Endothelial cell of umbilical vein (primary cell): ENCODE results near the gene FAHD1. TPM values are rescaled to one million over a fixed set of nuclear protein-coding genes. Genes with fewer than 3 reads are reported as not detected.

Source experiments
- BruUV-seq: library from RNA; stranded (reverse); fragments of 400-500 nt; replicated peaks from 2 replicates; lab custom pipeline; 2021; lab: Mats Ljungman, UMichigan
- CTCF ChIA-PET: fragments of 300-600, 350-600 bp; sonication (Branson Sonifier 250); formaldehyde crosslinking; loops from one replicate; lab custom pipeline; 2021; ENCODE audit warnings: antibody characterized with exemption, inconsistent platforms; lab: Charles Lee
- POLR2A ChIA-PET: fragments of 300-600, 350-600 bp; sonication (Branson Sonifier 250); formaldehyde crosslinking; loops from one replicate; lab custom pipeline; 2021; ENCODE audit warnings: antibody characterized with exemption, inconsistent platforms; lab: Charles Lee
- DNase-seq: peaks from one replicate; pipeline ENCODE4 v3.0.0-alpha.2; 2011; ENCODE audit warnings: low read depth, low spot score
- FAIRE-seq: peaks from 2 replicates; lab custom pipeline; 2011; peaks lifted over from hg19 to GRCh38; lab: Jason Lieb, UNC
- H2AFZ ChIP-seq: 2 replicates; pipeline ENCODE4 v1.6.0; 2012; ENCODE audit warnings: low read depth, low read length, control low read depth, inconsistent platforms
- H3K27ac ChIP-seq: 2 replicates; pipeline ENCODE4 v1.5.1; 2011; ENCODE audit warnings: low read depth, mild to moderate bottlenecking, control low read depth, low read length, moderate library complexity; ENCODE audit not compliant: insufficient read depth
- H3K27me3 ChIP-seq, 2 experiments: 2 replicates each; pipeline versions ENCODE4 v1.6.0 to v1.6.1; 2011; ENCODE audit warnings: low read length in 2 of 2, mixed read lengths in 1 of 2; ENCODE audit not compliant: control insufficient read depth in 2 of 2, insufficient read depth in 2 of 2
- H3K36me3 ChIP-seq, 2 experiments: 2 replicates in 1 of 2; 3 replicates in 1 of 2; pipeline ENCODE4 v1.5.1; 2011; ENCODE audit warnings: low read length in 2 of 2, mild to moderate bottlenecking in 1 of 2, moderate library complexity in 1 of 2; ENCODE audit not compliant: control insufficient read depth in 2 of 2, insufficient read depth in 2 of 2; ENCODE audit errors: extremely low read depth in 1 of 2
- H3K4me1 ChIP-seq: 3 replicates; pipeline ENCODE4 v1.5.1; 2011; ENCODE audit warnings: mild to moderate bottlenecking, low read length; ENCODE audit not compliant: control insufficient read depth, insufficient read depth; ENCODE audit errors: extremely low read depth
- H3K4me2 ChIP-seq: 2 replicates; pipeline ENCODE4 v1.6.1; 2011; ENCODE audit warnings: low read length, control low read depth, mixed read lengths; ENCODE audit not compliant: insufficient read depth
- H3K4me3 ChIP-seq, 3 experiments: fragments of 200-600 bp in 1 of 3; sonication (generic), shearing (Covaris generic) in 1 of 3; replicated peaks in 1 of 3; 2 replicates each; pipeline ENCODE4 v1.5.1; 2011 to 2016; ENCODE audit warnings: control low read depth in 3 of 3, low read length in 3 of 3, mild to moderate bottlenecking in 2 of 3, inconsistent platforms in 1 of 3, low read depth in 1 of 3, moderate library complexity in 1 of 3; ENCODE audit not compliant: insufficient read depth in 1 of 3
- H3K79me2 ChIP-seq: 2 replicates; pipeline ENCODE4 v1.6.0; 2012; ENCODE audit warnings: low read length, inconsistent platforms; ENCODE audit not compliant: control insufficient read depth, insufficient read depth
- H3K9ac ChIP-seq: replicated peaks from 2 replicates; pipeline ENCODE3; 2011; ENCODE audit warnings: low read length, control low read depth; ENCODE audit not compliant: insufficient read depth; ENCODE audit errors: extremely low read depth
- H3K9me1 ChIP-seq: replicated peaks from 3 replicates; pipeline ENCODE4 v1.6.0; 2011; ENCODE audit warnings: mild to moderate bottlenecking, low read length; ENCODE audit not compliant: control insufficient read depth, insufficient read depth; ENCODE audit errors: extremely low read depth
- H3K9me3 ChIP-seq: replicated peaks from 2 replicates; pipeline ENCODE4 v1.5.1; 2012; ENCODE audit warnings: low read length, inconsistent platforms; ENCODE audit not compliant: control insufficient read depth, insufficient read depth
- H4K20me1 ChIP-seq: replicated peaks from 2 replicates; pipeline ENCODE3; 2011; ENCODE audit warnings: mild to moderate bottlenecking, low read length; ENCODE audit not compliant: control insufficient read depth, insufficient read depth; ENCODE audit errors: extremely low read depth
- EZH2 ChIP-seq: IDR thresholded peaks from 2 replicates; pipeline ENCODE4 v1.6.1; 2012; ENCODE audit warnings: borderline replicate concordance, low read depth, mild to moderate bottlenecking, moderate library complexity, low read length, inconsistent platforms; ENCODE audit not compliant: severe bottlenecking
- FOS ChIP-seq: IDR thresholded peaks from 2 replicates; pipeline ENCODE4 v1.6.1; 2011; ENCODE audit warnings: mild to moderate bottlenecking, low read length, moderate library complexity, borderline replicate concordance; ENCODE audit not compliant: insufficient read depth
- GATA2 ChIP-seq: IDR thresholded peaks from 2 replicates; pipeline ENCODE4 v1.7.0; 2011; ENCODE audit warnings: low read depth, mild to moderate bottlenecking, moderate library complexity, mixed read lengths, low read length; ENCODE audit not compliant: insufficient read length, insufficient read depth
- JUN ChIP-seq: IDR thresholded peaks from 2 replicates; pipeline ENCODE4 v1.6.1; 2011; ENCODE audit warnings: borderline replicate concordance, low read depth; ENCODE audit not compliant: insufficient read length, insufficient read depth
- MAX ChIP-seq: IDR thresholded peaks from 2 replicates; pipeline ENCODE4 v1.6.1; 2011; ENCODE audit not compliant: insufficient read depth, insufficient read length
- MYC ChIP-seq: IDR thresholded peaks from one replicate; pipeline ENCODE4 v1.6.1; 2011; ENCODE audit warnings: mild to moderate bottlenecking, low read depth, low read length
- POLR2A ChIP-seq: IDR thresholded peaks from 2 replicates; pipeline ENCODE4 v1.6.1; 2012; ENCODE audit warnings: low read depth, mild to moderate bottlenecking, control low read depth, low read length
- POLR2AphosphoS5 ChIP-seq: IDR thresholded peaks from 2 replicates; pipeline ENCODE4 v1.6.1; 2012; ENCODE audit warnings: low read depth, mild to moderate bottlenecking, control low read depth, low read length, moderate library complexity; ENCODE audit not compliant: insufficient read depth
- dilution Hi-C: fragments of 300-500 bp; cut with MboI; formaldehyde crosslinking; loops from one replicate; pipeline ENCODE4 v1.15.0; 2019; ENCODE audit warnings: low sequenced_read_pairs; ENCODE audit not compliant: extremely low pct_ligation_motif_present
- intact Hi-C: fragments of 100-400 bp; cut with micrococcal nuclease; formaldehyde crosslinking; loops from one replicate; pipeline ENCODE4 v1.10.0; 2022
- polyA plus RNA-seq, 4 experiments: library from polyadenylated mRNA; depleted of rRNA in 3 of 4; stranded (reverse) in 3 of 4; unstranded in 1 of 4; fragments of >200 nt; gene quantifications; 2 replicates each; pipeline versions ENCODE4 v1.2.1 to v1.2.3, GENCODE V29; 2011 to 2012; ENCODE audit warnings: missing spikeins in 1 of 4
- total RNA-seq: library from RNA; stranded (reverse); gene quantifications from 2 replicates; pipeline ENCODE4 v1.2.3, GENCODE V29; 2021
- TF ChIP-seq, protein P1 (sequence below), 2 donors: IDR thresholded peaks; 1 replicate in 1 of 2; 2 replicates in 1 of 2; pipeline ENCODE4 v1.5.1; 2011; ENCODE audit warnings: low read length in 2 of 2, mild to moderate bottlenecking in 2 of 2, moderate library complexity in 2 of 2, control low read depth in 1 of 2, inconsistent platforms in 1 of 2, low read depth in 1 of 2; ENCODE audit not compliant: insufficient read depth in 1 of 2; ENCODE audit errors: extremely low read depth in 1 of 2

FAHD1 gene
- total and polyA plus RNA-seq, 2 donors (not counting 3 experiments of a cell fraction or from before 2014, with no cell fraction given) = 44.8 to 69.2 TPM

GRCh38 chr16:1810536-1810935 lies 16.5 kb upstream of the FAHD1 start:
- POLR2A ChIA-PET = no interaction called here
- no peak overlapping the region for H3K4me2 ChIP-seq
- H3K9me3 ChIP-seq = no peaks in the 10 kb centered on the region
- TF ChIP-seq POLR2AphosphoS5 (no peak), GATA2 (no peak), MAX (no peak), POLR2A (no peak), MYC (no peak), EZH2 (no peak), FOS (no peak), JUN (no peak)
- TF ChIP-seq, protein P1, sequence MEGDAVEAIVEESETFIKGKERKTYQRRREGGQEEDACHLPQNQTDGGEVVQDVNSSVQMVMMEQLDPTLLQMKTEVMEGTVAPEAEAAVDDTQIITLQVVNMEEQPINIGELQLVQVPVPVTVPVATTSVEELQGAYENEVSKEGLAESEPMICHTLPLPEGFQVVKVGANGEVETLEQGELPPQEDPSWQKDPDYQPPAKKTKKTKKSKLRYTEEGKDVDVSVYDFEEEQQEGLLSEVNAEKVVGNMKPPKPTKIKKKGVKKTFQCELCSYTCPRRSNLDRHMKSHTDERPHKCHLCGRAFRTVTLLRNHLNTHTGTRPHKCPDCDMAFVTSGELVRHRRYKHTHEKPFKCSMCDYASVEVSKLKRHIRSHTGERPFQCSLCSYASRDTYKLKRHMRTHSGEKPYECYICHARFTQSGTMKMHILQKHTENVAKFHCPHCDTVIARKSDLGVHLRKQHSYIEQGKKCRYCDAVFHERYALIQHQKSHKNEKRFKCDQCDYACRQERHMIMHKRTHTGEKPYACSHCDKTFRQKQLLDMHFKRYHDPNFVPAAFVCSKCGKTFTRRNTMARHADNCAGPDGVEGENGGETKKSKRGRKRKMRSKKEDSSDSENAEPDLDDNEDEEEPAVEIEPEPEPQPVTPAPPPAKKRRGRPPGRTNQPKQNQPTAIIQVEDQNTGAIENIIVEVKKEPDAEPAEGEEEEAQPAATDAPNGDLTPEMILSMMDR (IDR thresholded peaks at IDR 0.05; ENCODE audit: extremely low read depth in 1 of 2, insufficient read depth in 1 of 2, low read depth in 1 of 2, low read length in 2 of 2) = no peak
- H3K4me1 ChIP-seq = no peaks in the 10 kb centered on the region
- H2AFZ ChIP-seq = no peak overlapping the region
- H3K9me1 ChIP-seq = no peaks in the 10 kb centered on the region
- dilution Hi-C loops (no loop called here), intact Hi-C loops (no loop called here)
- H4K20me1 ChIP-seq = no peaks in the 10 kb centered on the region
- H3K27ac ChIP-seq = no peak overlapping the region
- BruUV-seq = no TSS peak
- H3K4me3 ChIP-seq = no peak overlapping the region
- CTCF ChIA-PET = no interaction called here
- no peak for FAIRE-seq
- DNase-seq = no peak
- no peak overlapping the region for H3K9ac ChIP-seq
- H3K36me3 ChIP-seq = peaks cover 0 to 26% of the 10 kb centered on the region in 2 experiments
- no peaks in the 10 kb centered on the region for H3K27me3 ChIP-seq
- no peaks in the 10 kb centered on the region for H3K79me2 ChIP-seq
